Ishikawa (cell line): ENCODE measurements around the gene MAFF.

ENCODE experiments used
- CEBPB ChIP-seq: IDR thresholded peaks from 2 replicates; pipeline ENCODE4 v1.6.1; 2012
- CREB1 ChIP-seq: IDR thresholded peaks from 2 replicates; pipeline ENCODE4 v1.6.1; 2012; ENCODE audit warnings: low read depth
- EGR1 ChIP-seq: IDR thresholded peaks from 2 replicates; pipeline ENCODE4 v1.6.1; 2012
- EP300 ChIP-seq: IDR thresholded peaks from 2 replicates; pipeline ENCODE4 v1.6.1; 2012; ENCODE audit warnings: borderline replicate concordance
- FOXM1 ChIP-seq: IDR thresholded peaks from 2 replicates; pipeline ENCODE4 v1.6.1; 2012; ENCODE audit warnings: low read depth, borderline replicate concordance
- NFIC ChIP-seq: IDR thresholded peaks from 2 replicates; pipeline ENCODE4 v1.6.1; 2012
- RAD21 ChIP-seq: IDR thresholded peaks from 2 replicates; pipeline ENCODE4 v1.6.1; 2012; ENCODE audit warnings: low read depth
- TAF1 ChIP-seq: IDR thresholded peaks from 2 replicates; pipeline ENCODE4 v1.6.1; 2012; ENCODE audit warnings: low read depth, mild to moderate bottlenecking
- TCF12 ChIP-seq: IDR thresholded peaks from 2 replicates; pipeline ENCODE4 v1.6.1; 2012; ENCODE audit warnings: low read depth
- TEAD4 ChIP-seq: IDR thresholded peaks from 2 replicates; pipeline ENCODE4 v1.6.1; 2012
- USF1 ChIP-seq: IDR thresholded peaks from 2 replicates; pipeline ENCODE4 v1.6.1; 2012
- YY1 ChIP-seq: IDR thresholded peaks from 2 replicates; pipeline ENCODE4 v1.6.1; 2012; ENCODE audit warnings: low read depth
- ZBTB7A ChIP-seq: IDR thresholded peaks from 2 replicates; pipeline ENCODE4 v1.6.1; 2012; ENCODE audit warnings: low read depth
- TF ChIP-seq, protein P1 (sequence below): IDR thresholded peaks from 2 replicates; pipeline ENCODE4 v1.6.1; 2012; ENCODE audit warnings: low read depth, mild to moderate bottlenecking
- TF ChIP-seq, protein P2 (sequence below): IDR thresholded peaks from 2 replicates; pipeline ENCODE4 v1.6.1; 2012

MAFF gene

DNA sequence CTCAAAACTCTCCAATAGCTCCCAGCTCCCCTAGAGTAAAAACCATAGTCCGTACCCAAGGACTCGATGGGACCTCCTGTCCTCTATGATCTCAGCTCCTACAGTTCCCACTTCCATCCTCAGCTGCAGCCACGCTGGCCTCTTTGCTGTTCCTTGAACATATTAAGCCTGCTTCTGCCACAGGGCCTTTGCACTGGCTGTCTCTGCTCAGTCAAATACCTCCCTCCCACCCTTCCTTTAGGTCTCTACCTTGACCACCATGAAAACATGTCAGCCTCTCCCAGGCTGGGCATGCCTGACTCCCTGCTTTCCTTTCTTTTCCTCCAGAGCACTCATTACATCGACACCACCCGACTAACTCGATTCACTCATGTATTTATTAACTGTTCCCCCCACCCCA, 46.5 kb downstream of the MAFF start:
- TF ChIP-seq, protein P1, sequence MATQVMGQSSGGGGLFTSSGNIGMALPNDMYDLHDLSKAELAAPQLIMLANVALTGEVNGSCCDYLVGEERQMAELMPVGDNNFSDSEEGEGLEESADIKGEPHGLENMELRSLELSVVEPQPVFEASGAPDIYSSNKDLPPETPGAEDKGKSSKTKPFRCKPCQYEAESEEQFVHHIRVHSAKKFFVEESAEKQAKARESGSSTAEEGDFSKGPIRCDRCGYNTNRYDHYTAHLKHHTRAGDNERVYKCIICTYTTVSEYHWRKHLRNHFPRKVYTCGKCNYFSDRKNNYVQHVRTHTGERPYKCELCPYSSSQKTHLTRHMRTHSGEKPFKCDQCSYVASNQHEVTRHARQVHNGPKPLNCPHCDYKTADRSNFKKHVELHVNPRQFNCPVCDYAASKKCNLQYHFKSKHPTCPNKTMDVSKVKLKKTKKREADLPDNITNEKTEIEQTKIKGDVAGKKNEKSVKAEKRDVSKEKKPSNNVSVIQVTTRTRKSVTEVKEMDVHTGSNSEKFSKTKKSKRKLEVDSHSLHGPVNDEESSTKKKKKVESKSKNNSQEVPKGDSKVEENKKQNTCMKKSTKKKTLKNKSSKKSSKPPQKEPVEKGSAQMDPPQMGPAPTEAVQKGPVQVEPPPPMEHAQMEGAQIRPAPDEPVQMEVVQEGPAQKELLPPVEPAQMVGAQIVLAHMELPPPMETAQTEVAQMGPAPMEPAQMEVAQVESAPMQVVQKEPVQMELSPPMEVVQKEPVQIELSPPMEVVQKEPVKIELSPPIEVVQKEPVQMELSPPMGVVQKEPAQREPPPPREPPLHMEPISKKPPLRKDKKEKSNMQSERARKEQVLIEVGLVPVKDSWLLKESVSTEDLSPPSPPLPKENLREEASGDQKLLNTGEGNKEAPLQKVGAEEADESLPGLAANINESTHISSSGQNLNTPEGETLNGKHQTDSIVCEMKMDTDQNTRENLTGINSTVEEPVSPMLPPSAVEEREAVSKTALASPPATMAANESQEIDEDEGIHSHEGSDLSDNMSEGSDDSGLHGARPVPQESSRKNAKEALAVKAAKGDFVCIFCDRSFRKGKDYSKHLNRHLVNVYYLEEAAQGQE, result no peak
- no peak for TF ChIP-seq TAF1
- TF ChIP-seq EGR1, result no peak
- no peak for TF ChIP-seq ZBTB7A
- TF ChIP-seq CEBPB, result no peak
- TF ChIP-seq USF1, result no peak
- no peak for TF ChIP-seq NFIC
- no peak for TF ChIP-seq EP300
- TF ChIP-seq YY1, result no peak
- no peak for TF ChIP-seq CREB1
- TF ChIP-seq, protein P2, sequence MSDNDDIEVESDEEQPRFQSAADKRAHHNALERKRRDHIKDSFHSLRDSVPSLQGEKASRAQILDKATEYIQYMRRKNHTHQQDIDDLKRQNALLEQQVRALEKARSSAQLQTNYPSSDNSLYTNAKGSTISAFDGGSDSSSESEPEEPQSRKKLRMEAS, result no peak
- no peak for TF ChIP-seq TEAD4
- TF ChIP-seq TCF12, result no peak
- no peak for TF ChIP-seq RAD21
- no peak for TF ChIP-seq FOXM1

GRCh38 chr22:38249301-38249700, 47.5 kb downstream of the MAFF start:
- TF ChIP-seq EP300, result no peak
- TF ChIP-seq RAD21, result no peak
- TF ChIP-seq USF1, result no peak
- no peak for TF ChIP-seq TAF1
- no peak for TF ChIP-seq ZBTB7A

DNA sequence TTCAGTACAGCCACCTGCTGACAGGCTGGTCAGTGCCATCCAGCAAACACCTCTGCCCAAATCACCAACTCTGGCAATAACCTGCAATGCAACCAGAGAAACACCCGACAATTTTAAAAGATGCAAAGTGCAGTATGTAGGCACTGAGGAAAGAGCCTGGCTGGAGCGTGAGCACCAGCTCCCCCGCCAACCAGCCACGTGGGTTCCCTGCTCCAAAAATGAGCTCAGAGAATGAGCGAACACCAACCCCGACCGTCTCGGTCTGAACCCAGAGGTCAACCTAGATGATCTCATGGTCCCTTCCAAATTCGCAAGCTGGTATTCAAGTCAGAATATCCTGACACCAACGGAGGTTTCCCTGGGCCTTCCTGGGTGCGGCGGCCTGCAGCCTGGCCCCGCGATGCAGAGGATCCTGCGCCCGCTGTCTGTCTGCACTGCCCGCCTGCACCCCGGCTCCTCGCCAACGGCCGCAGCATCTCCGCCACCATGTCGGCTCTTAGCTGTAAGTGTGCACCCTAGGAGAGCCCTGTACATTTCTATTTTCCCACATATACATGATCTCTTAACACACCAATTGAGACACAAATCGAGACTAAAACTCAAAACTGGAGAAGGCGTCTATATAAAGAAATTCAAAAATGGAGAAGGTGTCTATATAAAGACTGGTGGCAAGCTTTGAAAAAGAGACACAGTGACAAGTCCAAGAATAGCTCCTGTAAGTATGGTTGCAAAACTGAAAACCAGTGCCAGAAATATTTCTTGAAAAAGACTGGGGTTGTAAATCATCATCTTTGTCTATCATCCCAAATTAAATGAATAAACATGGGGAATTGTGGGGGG, 48.2 kb downstream of the MAFF start:
- TF ChIP-seq YY1 (no peak), CREB1 (no peak), TAF1 (no peak), TCF12 (no peak), EGR1 (no peak), RAD21 (no peak), USF1 (no peak), ZBTB7A (no peak), NFIC (no peak), TEAD4 (no peak), CEBPB (no peak), FOXM1 (no peak), EP300 (no peak)
- TF ChIP-seq, protein P1, result no peak
- TF ChIP-seq, protein P2, result no peak

GRCh38 chr22:38250643-38251340, 49.0 kb downstream of the MAFF start:
- no peak for TF ChIP-seq FOXM1
- TF ChIP-seq RAD21, result no peak
- TF ChIP-seq, protein P2, result no peak
- TF ChIP-seq ZBTB7A, result no peak

DNA sequence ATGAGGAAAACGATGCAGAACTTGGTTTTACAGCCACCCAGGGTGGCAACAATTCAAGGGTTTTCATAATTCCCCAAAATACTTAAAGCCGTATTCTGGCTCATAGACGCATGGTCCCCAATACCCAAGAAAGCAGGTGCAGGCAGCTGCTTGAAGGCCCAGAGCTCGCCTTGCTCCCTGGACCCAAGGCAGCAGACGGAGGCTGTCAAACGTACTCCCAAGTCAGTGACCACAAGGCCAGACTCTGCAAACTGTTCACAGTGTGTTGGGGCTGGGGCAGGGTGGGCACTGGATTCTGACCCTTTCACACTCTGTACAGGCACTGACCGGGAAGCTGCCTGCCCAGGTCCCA, 49.5 kb downstream of the MAFF start:
- TF ChIP-seq CEBPB, result no peak
- TF ChIP-seq TEAD4, result no peak
